ENCODE results near the gene HSPA9.

HSPA9 gene

GRCh38 chr5:138575194-138576015 is at the start of gene HSPA9:
TSS of gene HSPA9 (minus strand) at chr5:138575401. CDS start at chr5:138575318, 83 bp downstream.
- DNase-seq (ENCODE audit: low read depth in 2 of 2), result peak; percentile 89 to 93

- no peak for DNase-seq (ENCODE audit: low read depth in 2 of 2)
These were observed 47.9 kb upstream of the HSPA9 start for GRCh38 chr5:138623053-138623452.

DNA sequence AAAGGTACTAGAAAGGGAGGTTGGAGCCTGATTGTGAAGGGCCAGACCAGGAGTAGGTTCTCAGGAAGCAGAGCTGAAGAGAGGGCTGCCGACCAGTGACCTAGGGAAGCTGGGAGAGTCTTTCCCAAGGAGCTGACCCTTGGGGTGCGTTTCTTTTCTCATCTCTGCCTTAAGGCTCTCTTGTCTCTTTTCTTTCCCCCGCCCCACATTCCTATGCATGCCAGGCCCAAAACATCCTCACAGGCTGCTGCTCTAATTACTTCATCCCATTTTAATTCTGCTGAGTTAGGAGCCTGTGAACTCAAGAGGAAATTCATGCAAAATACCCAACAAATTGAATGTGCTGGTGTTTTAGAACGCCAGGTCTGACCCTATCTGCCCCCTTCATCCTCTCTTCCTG is 46.9 kb upstream of the HSPA9 start:
- DNase-seq (ENCODE audit: low read depth in 2 of 2), result no peak

- DNase-seq (ENCODE audit: low read depth in 2 of 2), result no peak
These were observed 45.5 kb upstream of the HSPA9 start for GRCh38 chr5:138620663-138621224.

DNA sequence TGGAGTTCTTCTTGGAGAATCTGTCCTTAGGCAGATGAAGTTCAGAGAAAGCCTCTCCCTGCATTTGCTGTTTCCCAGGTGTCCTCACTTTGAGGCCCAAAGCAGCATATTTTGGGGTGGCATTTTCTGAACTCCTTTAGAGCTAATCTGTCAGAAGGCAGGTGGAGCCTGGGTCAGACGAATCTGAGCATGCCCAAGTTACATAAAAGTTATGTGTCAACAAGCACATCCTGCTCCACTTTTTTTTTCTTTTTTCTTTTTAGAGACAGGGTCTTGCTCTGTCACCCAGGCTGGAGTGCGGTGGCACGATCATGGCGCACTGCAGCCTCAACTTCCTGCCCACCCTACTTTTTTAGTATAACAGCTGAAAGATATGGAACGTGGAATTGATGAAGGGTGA is 41.3 kb upstream of the HSPA9 start:
- DNase-seq (ENCODE audit: low read depth in 2 of 2), result no peak

DNA sequence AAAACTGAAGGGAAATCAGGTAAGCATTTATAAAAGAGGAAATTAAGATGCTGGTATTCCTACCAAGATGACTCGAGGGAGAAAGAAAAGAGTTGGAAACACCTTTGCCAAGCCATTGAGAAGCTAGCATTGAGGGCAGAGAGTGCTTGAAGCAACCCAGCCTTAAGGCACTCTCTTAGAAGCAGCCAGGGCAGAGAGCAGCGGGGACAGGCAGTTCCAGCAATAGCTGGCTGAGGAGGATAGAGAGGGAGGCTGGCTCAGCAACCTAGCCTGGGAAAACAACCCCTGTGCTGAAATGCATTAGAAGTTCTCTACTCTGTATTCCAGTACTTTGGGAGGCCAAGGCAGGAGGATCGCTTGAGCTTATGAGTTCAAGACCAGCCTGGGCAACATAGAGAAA is 40.3 kb upstream of the HSPA9 start:
- no peak for DNase-seq (ENCODE audit: low read depth in 2 of 2)

DNA sequence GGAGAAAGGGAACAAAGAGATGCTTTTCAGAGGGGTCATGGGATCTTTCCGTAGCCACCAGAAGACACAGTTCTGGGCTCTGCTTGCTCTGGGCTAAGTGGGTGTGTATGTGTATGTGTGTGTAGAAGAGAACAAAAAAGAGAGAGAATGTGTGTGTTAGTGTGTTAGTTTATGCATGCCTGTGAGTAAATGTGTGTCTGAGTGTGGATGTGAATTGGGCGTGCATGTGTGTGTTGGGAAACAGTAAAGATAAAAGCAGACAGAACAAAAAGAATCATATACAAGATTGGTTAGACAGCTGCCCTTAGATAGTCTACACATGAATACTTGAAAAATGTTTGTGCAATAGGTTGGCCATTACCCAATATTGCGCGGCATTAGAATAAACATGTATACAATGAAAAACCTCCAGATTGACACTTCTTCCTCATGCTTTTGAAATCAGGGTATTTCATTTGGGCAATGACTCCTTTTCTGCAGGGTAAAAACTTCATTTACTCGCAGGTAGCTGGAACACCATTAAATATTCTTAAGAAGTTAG is 36.5 kb upstream of the HSPA9 start:
- no peak for DNase-seq (ENCODE audit: low read depth in 2 of 2)

GRCh38 chr5:138610918-138611677 is 35.9 kb upstream of the HSPA9 start:
- DNase-seq (ENCODE audit: low read depth in 2 of 2), result no peak

GRCh38 chr5:138610415-138610917 is 35.3 kb upstream of the HSPA9 start:
- DNase-seq (ENCODE audit: low read depth in 2 of 2), result no peak

- no peak for DNase-seq (ENCODE audit: low read depth in 2 of 2)
These were observed 31.3 kb upstream of the HSPA9 start for GRCh38 chr5:138606378-138607064.

- no peak for DNase-seq (ENCODE audit: low read depth in 2 of 2)
These were observed 30.2 kb upstream of the HSPA9 start for GRCh38 chr5:138605254-138605972.

DNA sequence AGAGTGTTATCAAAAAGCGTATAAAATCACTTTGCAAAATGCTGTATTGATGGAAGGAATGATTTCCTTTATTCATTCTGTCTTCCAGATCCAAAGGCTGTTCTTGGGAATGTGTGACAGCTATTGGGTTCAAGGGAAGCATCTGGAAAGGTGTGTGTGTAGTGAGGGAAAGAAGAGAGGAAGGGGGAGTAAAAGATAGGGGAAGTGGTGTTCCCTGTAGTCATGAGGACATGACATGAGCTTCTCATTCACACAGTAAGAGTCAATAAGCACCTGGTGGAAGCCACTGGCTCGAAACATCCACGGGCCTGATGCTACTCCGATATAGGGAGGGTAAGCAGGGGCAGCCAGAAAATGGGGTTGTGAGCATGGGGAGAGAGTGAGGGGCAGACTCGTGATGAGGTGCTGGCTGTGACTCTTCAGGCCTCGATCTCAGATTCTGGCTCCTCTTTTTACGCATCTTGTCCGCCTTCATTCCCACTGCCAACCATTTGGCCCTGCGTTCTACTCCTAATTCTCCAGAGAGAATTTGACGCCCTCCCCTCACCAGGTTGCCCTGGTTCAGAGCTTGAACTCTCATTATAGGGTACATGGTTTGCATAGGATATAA is 29.1 kb upstream of the HSPA9 start:
- DNase-seq (ENCODE audit: low read depth in 2 of 2), result no peak

DNA sequence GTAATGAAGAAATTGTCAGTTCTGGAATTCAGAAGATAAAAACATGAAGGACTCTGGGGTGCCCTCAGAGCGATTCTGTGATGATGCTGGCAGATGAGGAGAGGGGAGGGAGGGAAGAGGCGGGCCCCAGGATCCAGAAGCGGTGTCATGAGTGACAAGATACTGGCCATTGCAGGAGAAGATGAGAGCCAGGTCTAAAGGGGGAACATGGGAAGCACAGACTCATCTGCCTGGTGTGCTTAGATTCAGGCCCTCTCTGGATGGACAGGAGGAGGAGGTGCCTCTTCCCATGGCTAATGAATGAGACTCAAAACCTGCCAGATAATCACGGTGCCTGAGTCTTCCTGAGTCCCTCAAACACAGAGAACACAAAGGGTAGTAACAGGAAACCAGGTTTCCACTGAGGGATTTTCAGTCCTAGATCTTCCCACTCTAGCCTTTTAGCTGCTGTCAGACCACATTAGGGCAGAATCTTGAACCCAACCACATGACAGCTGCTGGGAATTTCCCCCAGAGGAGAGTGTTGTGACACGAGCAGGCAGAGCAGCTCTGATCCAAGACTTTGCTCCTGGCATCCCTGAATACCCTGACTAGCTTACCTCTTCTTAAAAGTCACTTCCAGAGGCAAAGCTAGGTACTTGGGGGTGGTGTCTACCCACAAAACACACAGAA is 28.2 kb upstream of the HSPA9 start:
- no peak for DNase-seq (ENCODE audit: low read depth in 2 of 2)

DNA sequence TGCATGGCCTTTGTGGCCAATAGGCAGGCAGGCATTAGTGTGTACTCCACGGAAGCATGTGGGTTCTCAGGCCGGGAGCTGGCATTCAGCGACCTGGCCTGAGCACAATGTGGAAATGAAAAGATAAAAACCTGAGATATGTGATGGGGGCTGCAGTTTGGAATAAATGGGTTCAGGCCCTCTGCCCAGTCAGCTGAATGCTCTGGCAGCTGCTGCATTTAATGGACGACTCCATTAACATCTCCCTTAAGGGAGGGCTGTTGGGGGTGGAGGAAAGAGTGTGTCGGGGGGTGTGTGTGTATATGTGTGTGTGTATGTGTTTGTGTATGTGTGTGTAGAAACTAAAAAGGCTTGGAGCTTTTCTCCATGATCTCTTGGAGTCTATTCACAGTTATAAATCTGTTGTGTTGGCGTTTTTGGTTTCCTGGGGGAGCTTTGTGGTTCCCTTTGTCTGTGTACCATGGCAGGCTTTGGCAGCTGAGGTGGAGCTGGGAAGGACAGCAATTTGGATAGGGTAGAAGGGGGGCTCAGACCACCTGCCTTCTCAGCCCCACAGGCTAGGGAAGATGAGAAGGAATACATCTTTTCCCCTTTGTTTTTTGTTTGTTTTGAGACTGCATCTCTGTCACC is 27.3 kb upstream of the HSPA9 start:
- DNase-seq (ENCODE audit: low read depth in 2 of 2), result no peak

- DNase-seq (ENCODE audit: low read depth in 2 of 2), result no peak
These were observed 26.2 kb upstream of the HSPA9 start for GRCh38 chr5:138601444-138601843.

DNA sequence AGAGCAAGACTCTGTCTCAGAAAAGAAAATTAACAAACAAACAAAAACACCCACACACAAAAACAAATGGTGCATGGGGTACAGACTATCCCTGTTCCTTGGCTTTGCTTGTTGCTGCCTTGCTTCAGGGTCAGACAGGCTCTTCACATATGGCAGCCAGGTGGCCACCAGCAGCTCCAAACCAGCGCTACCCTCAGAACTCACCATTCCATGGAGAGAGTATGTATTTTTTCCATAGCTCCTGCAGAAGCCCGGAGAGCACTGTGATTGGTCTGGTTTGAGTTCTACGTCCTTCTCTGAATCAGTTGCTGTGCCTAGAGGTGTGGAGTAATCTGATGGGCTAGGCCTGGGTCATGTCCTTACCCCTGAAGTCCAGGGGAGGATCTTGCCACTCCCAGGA is 25.2 kb upstream of the HSPA9 start:
- no peak for DNase-seq (ENCODE audit: low read depth in 2 of 2)

DNA sequence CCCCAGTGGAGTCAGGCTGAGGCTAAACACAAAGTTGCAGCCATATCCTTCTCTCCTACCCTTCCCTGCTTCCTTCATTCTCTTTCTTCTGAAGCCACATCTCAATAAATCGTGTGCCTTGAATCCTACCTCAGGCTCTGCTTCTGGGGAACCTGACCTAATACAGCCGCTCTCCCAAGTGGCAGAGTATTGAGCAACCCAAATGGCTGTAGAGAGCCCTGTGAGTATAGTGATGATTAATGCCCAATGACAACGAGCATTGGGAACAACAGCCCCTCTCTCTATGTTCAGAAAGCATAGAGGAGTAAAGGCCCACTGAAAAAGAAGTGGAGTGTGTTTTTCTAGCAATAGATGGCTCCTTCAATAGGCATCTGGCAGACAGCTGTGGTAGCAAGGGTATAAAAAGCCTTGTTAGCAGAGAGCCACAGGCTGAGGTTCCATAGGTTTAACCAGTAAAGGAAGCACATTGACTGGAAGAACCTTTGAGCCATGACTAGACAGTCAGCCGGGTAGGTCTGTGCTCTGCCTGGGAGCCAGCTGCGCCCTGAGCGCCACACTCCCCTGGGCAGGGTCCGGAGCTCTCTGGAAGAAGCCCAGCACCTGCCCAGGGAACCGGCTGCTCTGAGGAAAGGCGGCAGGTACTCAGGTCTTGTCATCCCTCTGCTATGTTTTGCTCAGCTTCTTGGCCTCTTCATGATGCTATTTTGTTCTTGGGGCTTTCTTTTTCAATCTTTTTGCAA is 22.6 kb upstream of the HSPA9 start:
- DNase-seq (ENCODE audit: low read depth in 2 of 2), result no peak

GRCh38 chr5:138596105-138596881 is 21.1 kb upstream of the HSPA9 start:
- DNase-seq (ENCODE audit: low read depth in 2 of 2), result no peak

Data from stimulated activated CD4-positive, alpha-beta T cell treated with anti-CD3 and anti-CD28 coated beads, Interleukin-1b, Interleukin-23, amount 100 ng/mL, for 4 hours (primary cell).